NCI-H2227 (cell line): ENCODE results near the gene STPG2.

ENCODE experiments used
- DNase-seq: peaks from one replicate; lab custom pipeline; 2025; ENCODE audit not compliant: unreplicated experiment; lab: John Stamatoyannopoulos, UW

STPG2 gene

GRCh38 chr4:97525236-97525635 lies 618.0 kb downstream of the STPG2 start:
- DNase-seq = no peak

- no peak for DNase-seq
Observed at GRCh38 chr4:97517939-97518338, 625.3 kb downstream of the STPG2 start.

DNA sequence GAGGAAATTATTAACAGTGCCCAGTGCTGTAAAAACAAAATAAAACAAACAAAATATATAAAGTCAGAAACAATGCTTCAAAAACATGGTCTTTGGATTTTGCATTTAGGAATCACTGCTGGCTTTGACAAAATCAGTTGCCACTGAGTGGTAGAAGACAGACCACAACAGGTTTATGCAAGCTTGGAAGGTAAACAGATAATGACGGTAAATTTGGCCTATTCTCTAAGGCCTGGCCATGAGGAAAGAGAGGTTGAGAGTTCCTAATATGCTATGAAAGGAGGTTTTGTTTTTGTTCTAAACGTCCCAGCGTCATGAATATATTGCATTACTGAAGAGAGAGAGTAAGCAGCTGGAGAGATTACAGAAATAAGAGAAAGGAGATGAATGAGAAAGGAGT lies 629.4 kb downstream of the STPG2 start:
- DNase-seq = no peak
